CD4-positive, alpha-beta T cell treated with Interleukin-15 for 4 hours (primary cell): Measurements from ENCODE around the gene TRIM33.
A peak's percentile ranks its signal among the peaks of the same experiment; 100 is the strongest.
"Not testable (repeated sequence)": the region's sequence is repeated elsewhere in the genome, so short reads cannot be mapped to it uniquely, and the experiment has no call there.

Experiments
- DNase-seq: peaks from one replicate; pipeline ENCODE4 v3.0.0-alpha.2; 2020; ENCODE audit warnings: low spot score

Gene TRIM33

GRCh38 chr1:114466334-114467014 is 44.5 kb downstream of the TRIM33 start:
- no peak for DNase-seq

GRCh38 chr1:114462963-114463362 is 48.0 kb downstream of the TRIM33 start:
- no peak for DNase-seq

GRCh38 chr1:114462341-114462740 is 48.7 kb downstream of the TRIM33 start:
- no peak for DNase-seq

- no peak for DNase-seq
Observed at GRCh38 chr1:114458237-114458777, 52.7 kb downstream of the TRIM33 start.

GRCh38 chr1:114457675-114458236 is 53.2 kb downstream of the TRIM33 start:
- no peak for DNase-seq

GRCh38 chr1:114456586-114456985 is 54.4 kb downstream of the TRIM33 start:
- no peak for DNase-seq

GRCh38 chr1:114455102-114455785 is 55.8 kb downstream of the TRIM33 start:
- no peak for DNase-seq

- no peak for DNase-seq
Observed at GRCh38 chr1:114454539-114454938, 56.5 kb downstream of the TRIM33 start.

GRCh38 chr1:114453361-114453784 is 57.6 kb downstream of the TRIM33 start:
- DNase-seq: no peak

- DNase-seq: no peak
Observed at GRCh38 chr1:114448370-114449036, 62.5 kb downstream of the TRIM33 start.

GRCh38 chr1:114446198-114446597 is 64.8 kb downstream of the TRIM33 start:
- no peak for DNase-seq

GRCh38 chr1:114443226-114443625 is 67.8 kb downstream of the TRIM33 start:
- not testable (repeated sequence) for DNase-seq

GRCh38 chr1:114441332-114441731 is 69.7 kb downstream of the TRIM33 start:
- DNase-seq: no peak

- DNase-seq: no peak
Observed at GRCh38 chr1:114439369-114439768, 71.6 kb downstream of the TRIM33 start.

- DNase-seq: no peak
Observed at GRCh38 chr1:114437812-114438211, 73.2 kb downstream of the TRIM33 start.

GRCh38 chr1:114436799-114437198 is 74.2 kb downstream of the TRIM33 start:
- no peak for DNase-seq

- no peak for DNase-seq
Observed at GRCh38 chr1:114435088-114435715, 75.8 kb downstream of the TRIM33 start.

- no peak for DNase-seq
Observed at GRCh38 chr1:114431026-114431425, 80.0 kb downstream of the TRIM33 start.

GRCh38 chr1:114428083-114428754 is 82.8 kb downstream of the TRIM33 start:
- peak; percentile 16 for DNase-seq

- DNase-seq: no peak
Observed at GRCh38 chr1:114427612-114428011, 83.4 kb downstream of the TRIM33 start.

- no peak for DNase-seq
Observed at GRCh38 chr1:114423455-114423854, 87.5 kb downstream of the TRIM33 start.
